Germinal center (tissue), 1 donor: Measurements from ENCODE around the gene CSK.

ENCODE experiments used
- DNase-seq: peaks from one replicate; pipeline ENCODE4 v3.0.0; 2012; ENCODE audit warnings: mixed read lengths, low spot score

The CSK gene

DNA sequence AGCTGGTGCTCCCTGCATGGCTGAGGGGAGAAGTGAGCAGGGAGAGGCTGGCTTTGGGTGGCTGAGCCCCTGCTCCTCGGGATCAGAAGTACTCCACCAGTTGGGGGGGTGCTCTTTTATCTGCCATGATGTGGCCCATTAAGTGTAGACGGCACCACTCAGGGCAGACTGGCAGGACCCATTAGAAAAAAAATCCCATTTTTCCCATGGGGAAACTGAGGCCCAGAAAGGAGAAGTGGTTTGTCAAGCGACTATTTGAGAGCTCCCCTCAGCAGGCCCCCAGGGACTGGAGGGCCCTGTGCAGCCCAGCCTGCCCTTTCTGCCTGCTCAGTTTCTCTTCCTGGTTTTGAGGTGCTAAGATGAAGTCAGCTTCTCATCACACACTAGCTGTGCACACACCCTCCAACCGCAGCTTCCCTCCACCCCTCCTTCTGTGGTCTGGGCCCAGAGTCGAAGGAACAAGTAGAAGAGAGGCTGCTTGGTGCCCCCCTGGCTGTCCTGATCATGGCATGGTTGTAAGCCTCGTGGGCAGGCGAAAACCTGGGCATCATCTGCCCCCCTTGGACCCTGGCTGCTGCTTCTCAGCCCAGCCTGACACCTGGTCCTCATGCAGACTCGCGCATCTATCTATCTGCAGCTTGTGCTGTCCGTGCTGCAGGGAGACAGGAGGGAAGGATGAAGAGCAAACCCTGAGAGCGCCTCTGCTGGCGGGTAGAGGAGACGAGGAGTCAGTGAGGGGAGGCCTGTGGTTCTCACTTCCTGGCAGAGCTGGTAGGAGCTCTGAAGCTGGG, 5.6 kb downstream of the CSK start:
- DNase-seq = peak; percentile 87

GRCh38 chr15:74788042-74788682, 6.3 kb downstream of the CSK start:
- peak; percentile 58 for DNase-seq

DNA sequence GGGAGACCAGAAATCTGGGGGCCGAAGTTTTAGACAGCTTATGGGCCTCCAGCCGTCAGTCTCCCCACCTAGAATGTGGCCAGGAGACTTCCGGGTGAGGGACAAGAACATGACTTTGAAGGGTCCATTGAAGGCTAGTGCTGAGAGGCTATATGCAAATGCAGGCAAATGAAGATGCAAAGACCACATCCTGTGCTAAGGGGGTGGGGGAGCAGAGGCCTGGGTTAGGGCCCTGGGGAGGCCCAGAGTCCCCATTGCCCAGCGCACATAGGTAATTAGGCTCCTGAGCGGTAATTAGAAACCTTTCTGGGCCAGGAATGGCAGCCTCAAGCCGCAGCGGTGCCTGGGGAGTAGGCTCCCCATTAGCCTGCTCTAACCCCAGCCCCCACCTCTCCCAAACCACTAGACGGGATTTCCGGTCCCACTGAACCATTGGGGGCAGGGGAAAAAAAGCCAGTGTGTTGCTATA, 6.8 kb downstream of the CSK start:
- DNase-seq = peak; percentile 71

DNA sequence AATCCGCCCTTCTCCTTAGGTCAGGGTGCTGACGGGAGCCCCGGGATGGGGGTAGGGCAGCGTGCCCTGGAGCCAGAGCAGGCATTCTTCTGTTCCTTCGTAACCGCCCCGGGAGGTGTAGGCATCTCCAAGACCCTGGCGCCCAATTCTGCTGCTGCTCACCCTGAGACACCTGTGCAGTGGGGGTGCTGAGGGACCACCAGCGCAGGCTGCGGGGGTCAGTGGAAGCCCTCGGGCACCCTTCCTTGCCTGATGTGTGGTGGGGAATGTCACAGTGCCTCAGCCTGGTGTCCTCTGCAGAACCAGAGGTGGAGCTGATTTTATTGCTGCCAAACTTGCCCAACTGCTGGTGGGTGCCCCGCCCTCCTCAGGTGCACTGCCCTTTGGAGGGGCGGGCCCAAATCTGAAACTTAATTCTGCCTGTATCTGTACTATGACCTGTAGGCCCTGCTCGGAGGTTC, 7.3 kb downstream of the CSK start:
- DNase-seq = peak; percentile 67

GRCh38 chr15:74789741-74790079, 7.8 kb downstream of the CSK start:
- no peak for DNase-seq

DNA sequence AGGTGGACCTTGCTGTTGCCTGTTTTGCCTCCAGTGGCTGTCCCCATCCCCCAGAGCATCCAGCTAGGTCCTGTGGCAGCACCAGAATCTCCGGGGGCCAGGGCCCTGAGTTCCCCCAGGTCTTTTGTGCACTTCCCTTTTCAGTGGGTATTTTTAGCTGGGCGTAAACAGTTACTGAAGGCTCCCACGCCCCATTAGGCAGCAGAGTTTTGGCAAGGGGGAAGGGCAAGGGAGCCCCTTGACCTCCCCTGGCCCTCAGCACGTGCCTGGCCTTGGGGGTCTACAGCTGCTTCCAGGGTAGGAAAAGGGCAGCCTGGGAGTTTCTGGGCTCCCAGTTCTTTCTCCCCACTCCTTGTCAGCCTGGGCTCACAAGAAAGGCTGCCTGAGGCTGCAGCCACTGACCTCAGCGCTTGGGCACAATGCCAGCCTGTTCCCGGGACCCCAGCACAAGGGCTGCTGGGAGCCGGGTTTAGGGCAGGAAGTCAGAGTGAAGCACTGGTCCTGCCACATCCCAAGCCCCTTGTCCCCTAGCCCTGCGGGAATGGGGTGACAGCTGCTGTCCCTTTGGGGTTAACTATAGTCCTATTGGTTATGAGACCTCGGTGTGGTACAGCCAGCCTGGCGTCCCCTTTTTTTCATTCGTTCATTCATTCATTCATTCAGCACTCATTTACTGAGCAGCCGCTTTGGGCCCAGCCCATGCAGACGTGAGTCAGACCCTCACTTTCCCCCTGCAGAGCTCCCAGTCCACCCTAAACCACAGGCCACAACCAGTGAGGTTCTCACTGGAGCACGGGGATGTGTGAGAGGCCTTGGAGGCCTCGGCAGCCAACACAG, 8.4 kb downstream of the CSK start:
- peak; percentile 62 for DNase-seq

DNA sequence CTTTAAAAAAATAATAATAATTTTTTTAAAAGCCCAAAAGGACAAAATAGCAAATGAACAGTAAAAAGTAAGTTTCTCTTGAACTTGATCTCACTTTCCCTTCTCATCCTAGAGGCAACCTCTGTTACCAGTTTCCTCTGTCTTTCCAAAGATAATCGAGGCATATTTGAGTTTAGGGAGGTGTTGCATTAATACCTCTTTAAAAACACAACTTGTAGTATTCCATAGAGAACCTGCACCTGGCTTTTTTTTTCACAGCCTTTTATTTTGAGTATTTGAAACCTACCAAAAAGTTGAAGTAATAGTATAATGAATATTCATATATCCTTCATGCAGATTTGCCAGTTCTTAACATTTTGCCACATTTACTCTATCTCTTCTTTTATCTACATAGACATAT, 9.1 kb downstream of the CSK start:
- DNase-seq = no peak

DNA sequence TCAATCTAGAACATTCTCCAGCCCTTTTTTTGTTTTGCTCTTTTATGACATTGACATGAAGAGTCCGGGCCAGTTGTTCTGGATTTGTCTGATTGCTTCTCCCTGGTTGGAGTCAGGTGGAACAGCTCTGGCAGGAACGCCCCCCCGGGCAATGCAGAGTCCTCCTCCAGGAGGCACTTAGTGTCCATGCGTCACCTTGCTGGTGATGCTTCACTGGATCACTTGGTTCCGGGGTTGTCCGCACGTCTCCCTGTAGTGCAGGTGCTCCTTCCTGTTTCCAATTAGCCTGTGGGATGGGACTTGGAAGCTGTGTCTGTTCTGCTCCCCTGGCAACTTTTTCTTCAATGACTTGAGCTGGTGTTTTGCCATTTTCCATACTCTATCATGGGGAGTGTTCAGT, 9.8 kb downstream of the CSK start:
- DNase-seq = no peak

GRCh38 chr15:74792227-74793016, 10.5 kb downstream of the CSK start:
- no peak for DNase-seq

GRCh38 chr15:74793135-74794028, 11.5 kb downstream of the CSK start:
- peak; percentile 50 for DNase-seq

DNA sequence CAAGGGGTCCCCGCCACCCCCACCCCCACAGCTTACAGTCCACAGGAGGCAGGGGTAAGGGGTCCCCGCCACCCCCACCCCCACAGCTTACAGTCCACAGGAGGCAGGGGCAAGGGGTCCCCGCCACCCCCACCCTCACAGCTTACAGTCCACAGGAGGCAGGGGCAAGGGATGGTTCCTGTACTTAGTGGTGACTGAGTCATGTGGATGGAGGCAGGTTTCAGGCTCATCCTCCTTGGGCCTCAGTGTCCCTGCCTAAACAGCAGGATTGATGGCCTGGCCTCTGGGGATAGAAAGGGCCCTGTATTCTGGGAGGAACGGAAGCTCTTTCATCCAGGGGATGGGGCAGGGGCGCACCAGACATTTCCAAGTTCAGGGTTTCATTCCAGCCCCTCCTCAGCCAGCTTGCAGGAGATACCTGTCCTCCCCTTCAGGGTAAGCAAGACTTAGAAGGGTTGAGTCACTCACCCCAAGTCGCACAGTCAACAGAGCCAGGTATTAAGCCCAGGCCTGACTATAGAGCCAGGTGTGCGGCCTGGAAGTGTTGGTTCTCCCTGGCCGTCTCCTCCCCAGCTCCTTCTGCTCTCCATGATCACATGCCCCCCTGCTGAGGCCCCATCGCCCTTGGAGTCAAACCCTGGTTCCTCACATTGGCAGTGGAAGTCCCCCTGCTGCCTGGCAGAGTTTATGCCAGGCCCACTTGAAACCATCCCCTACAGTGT, 12.5 kb downstream of the CSK start:
- no peak for DNase-seq

DNA sequence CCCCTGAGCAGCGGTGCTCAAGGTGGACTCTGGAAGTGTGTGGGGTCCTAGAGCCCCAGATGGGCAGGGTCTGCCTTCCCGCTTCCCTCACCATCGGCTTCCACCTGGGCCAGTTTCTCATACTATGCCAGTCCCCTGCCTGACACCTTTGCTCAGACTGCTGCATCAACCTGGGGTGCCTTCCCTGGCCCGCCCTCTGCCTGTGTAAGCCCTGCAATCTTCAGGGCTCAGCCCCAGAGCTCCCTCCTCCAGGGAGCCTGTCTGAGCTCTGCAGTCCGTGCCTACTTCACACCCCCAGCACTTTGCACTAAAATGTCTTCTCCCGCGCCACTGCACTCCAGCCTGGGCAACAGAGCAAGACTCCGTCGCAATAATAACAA, 13.1 kb downstream of the CSK start:
- no peak for DNase-seq

- no peak for DNase-seq
Observed at GRCh38 chr15:74795966-74796625, 14.2 kb downstream of the CSK start.

GRCh38 chr15:74798388-74799254, 16.7 kb downstream of the CSK start:
- peak; percentile 50 for DNase-seq

DNA sequence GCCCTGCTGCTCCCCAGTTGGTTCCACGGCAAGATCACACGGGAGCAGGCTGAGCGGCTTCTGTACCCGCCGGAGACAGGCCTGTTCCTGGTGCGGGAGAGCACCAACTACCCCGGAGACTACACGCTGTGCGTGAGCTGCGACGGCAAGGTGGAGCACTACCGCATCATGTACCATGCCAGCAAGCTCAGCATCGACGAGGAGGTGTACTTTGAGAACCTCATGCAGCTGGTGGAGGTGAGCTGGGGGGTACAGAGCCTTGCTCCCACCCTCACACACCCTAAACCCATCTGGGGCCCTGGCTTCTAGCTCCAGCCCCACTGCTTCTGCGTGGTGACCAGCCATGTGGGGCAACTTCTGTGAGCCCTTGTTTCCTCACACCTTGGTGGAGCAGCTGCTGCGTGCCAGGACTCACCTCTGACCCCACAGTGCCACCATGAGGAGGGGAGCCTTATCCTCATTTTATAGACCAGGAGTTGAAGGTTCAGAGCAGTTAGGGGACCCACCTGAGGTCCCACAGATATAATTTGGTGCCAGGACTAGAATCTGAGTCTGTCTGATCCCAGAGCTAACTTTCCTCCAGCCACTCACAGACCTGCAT, 17.5 kb downstream of the CSK start:
- no peak for DNase-seq

DNA sequence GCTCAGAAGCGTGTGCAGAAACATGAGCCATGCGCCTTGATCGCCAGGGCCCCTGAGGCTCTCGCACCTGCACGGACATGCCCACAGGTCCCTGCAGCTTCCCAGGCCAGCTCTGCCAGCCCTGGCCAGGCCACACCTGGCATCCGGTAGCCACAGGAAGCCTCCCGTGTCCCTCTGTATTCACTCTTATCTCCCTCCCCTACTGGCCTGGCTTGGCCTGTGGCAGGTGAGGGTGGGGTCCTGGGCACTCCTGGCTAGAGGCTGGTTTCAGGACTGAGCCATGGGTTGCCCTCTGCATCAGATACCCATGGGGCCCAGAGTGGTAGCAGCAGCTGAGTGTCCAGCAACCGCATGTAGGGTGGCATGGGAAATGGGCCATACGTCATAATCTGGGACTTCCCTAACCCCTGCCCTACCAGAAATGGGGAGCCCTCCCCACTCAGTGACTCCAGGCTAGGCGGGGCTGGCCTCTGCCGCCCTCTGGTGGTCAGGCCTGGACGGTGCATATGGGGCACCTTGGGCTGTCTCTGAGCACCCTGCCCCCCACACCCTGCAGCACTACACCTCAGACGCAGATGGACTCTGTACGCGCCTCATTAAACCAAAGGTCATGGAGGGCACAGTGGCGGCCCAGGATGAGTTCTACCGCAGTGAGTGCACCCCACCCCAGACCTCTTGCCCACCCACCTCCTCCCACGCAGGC, 18.1 kb downstream of the CSK start:
- DNase-seq = peak; percentile 93

GRCh38 chr15:74800559-74801094, 18.7 kb downstream of the CSK start:
- no peak for DNase-seq
